ENCODE data around the gene ZMIZ1. TPM values are rescaled to one million over a fixed set of nuclear protein-coding genes. Genes with fewer than 3 reads are reported as not detected.

Gene ZMIZ1
- total and polyA plus RNA-seq, 4 donors = 3.9 to 19.1 (median 9.8) TPM

GRCh38 chr10:79181227-79181626, 112.5 kb downstream of the ZMIZ1 start:
- TF ChIP-seq REST (IDR thresholded peaks at IDR 0.05) (no peak), MAX (IDR thresholded peaks at IDR 0.05) (no peak), ATF3 (IDR thresholded peaks at IDR 0.05) (no peak), RXRA (IDR thresholded peaks at IDR 0.05) (no peak)
- DNase-seq (ENCODE audit: low spot score) = no peak
- Histone ChIP-seq H3K27ac (ENCODE audit: low read depth in 1 of 2, low read length in 2 of 2) (no peak overlapping the region), H3K4me3 (ENCODE audit: low read depth in 1 of 3, low read length in 3 of 3) (no peak overlapping the region), H3K27me3 (ENCODE audit: control insufficient read depth in 4 of 4, insufficient read depth in 4 of 4, low read length in 3 of 4) (no peaks in the 10 kb centered on the region), H3K9ac (ENCODE audit: low read depth in 1 of 2, low read length in 2 of 2) (no peak overlapping the region), H3K9me3 (ENCODE audit: control insufficient read depth in 4 of 4, low read length in 3 of 4) (no peaks in the 10 kb centered on the region), H3K4me1 (ENCODE audit: control insufficient read depth in 4 of 4, insufficient read depth in 4 of 4, low read length in 3 of 4) (peaks cover 10 to 44% (median 37%) of the 10 kb centered on the region in 4 donors), H3K36me3 (ENCODE audit: control insufficient read depth in 4 of 4, insufficient read depth in 3 of 4, low read depth in 1 of 4, low read length in 3 of 4) (no peaks in the 10 kb centered on the region)
- 91% methylated on average over 8 of the region's 8 CpGs for WGBS

- no peak for TF ChIP-seq REST (IDR thresholded peaks at IDR 0.05)
- TF ChIP-seq CTCF (IDR thresholded peaks at IDR 0.05; ENCODE audit: low read depth, low read length, missing input control) = no peak
- TF ChIP-seq HNF4A (conservative IDR thresholded peaks at IDR 0.05) = no peak
- TF ChIP-seq GABPA (IDR thresholded peaks at IDR 0.05 in 1 of 2, conservative IDR thresholded peaks at IDR 0.05 in 1 of 2) = no peak
- TF ChIP-seq NR2F2 (IDR thresholded peaks at IDR 0.05) = no peak
- TF ChIP-seq SP1 (IDR thresholded peaks at IDR 0.05) = no peak
- no peak for TF ChIP-seq JUND (IDR thresholded peaks at IDR 0.05)
- TF ChIP-seq YY1 (IDR thresholded peaks at IDR 0.05) = no peak
- no peaks in the 10 kb centered on the region for H3K27me3 ChIP-seq (ENCODE audit: control insufficient read depth in 4 of 4, insufficient read depth in 4 of 4, low read length in 3 of 4)
- no peak for DNase-seq (ENCODE audit: low spot score)
- no peak overlapping the region for H3K9ac ChIP-seq (ENCODE audit: low read depth in 1 of 2, low read length in 2 of 2)
- no peak overlapping the region for H3K4me3 ChIP-seq (ENCODE audit: low read depth in 1 of 3, low read length in 3 of 3)
- WGBS = 84% methylated on average over 15 of the region's 15 CpGs
- no peaks in the 10 kb centered on the region for H3K36me3 ChIP-seq (ENCODE audit: control insufficient read depth in 4 of 4, insufficient read depth in 3 of 4, low read depth in 1 of 4, low read length in 3 of 4)
- H3K27ac ChIP-seq (ENCODE audit: low read depth in 1 of 2, low read length in 2 of 2) = no peak overlapping the region
- no peaks in the 10 kb centered on the region for H3K9me3 ChIP-seq (ENCODE audit: control insufficient read depth in 4 of 4, low read length in 3 of 4)
- H3K4me1 ChIP-seq (ENCODE audit: control insufficient read depth in 4 of 4, insufficient read depth in 4 of 4, low read length in 3 of 4) = peaks cover 11 to 51% (median 43%) of the 10 kb centered on the region in 4 donors
Measured at GRCh38 chr10:79181698-79182521, 113.1 kb downstream of the ZMIZ1 start.
